CD4-positive, alpha-beta T cell treated with Interleukin-21 for 1 hour (primary cell): Measurements from ENCODE around the gene TRRAP.

Source experiments
- DNase-seq: peaks from one replicate; pipeline ENCODE4 v3.0.0-alpha.2; 2020

Gene TRRAP

DNA sequence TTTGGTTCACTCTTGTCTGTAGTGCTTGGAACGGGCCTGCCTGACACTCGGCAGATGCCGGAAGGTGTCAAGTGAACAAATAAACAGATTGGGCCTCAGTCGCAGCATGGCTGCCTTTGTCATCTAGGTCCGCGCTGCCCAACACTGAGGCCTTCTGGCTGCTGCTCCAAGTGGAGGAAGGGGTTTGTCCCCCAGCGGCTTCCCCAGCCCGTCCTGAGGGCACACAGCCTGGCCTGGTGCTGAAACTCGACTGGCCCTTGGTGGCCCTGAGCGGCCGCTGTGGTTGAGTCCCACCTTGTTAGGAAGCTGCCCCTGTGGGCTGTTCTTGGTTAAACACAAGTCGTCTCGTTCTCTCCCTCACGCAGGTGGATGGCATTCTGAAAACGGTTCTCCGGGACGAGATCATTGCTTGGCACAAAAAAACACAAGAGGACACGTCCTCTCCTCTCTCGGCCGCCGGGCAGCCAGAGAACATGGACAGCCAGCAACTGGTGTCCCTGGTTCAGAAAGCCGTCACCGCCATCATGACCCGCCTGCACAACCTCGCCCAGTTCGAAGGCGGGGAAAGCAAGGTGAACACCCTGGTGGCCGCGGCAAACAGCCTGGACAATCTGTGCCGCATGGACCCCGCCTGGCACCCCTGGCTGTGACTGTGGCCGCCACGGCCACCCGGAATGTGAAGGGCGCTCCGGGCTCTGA, 133.5 kb downstream of the TRRAP start:
- no peak for DNase-seq

DNA sequence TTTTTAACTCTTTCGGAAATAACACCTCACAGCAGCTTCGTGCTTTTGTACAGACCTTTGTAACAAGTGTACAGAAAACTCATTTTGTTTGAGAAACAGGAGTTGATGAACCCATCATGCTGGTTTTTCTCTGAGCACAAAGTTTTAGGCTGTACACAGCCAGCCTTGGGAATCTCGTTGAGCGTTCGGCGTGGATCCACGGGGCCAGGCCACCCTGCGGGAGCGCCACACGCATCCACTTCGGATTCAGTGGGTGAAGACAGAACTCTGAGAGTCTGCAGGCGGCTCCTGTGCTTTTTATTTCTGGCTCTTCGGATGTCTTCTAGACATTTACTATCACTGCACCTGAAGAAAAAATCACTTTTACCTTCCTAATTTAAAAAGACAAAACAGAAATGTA, 134.4 kb downstream of the TRRAP start:
- DNase-seq = no peak

- no peak for DNase-seq
These were observed 135.2 kb downstream of the TRRAP start for GRCh38 chr7:99013266-99014112.

DNA sequence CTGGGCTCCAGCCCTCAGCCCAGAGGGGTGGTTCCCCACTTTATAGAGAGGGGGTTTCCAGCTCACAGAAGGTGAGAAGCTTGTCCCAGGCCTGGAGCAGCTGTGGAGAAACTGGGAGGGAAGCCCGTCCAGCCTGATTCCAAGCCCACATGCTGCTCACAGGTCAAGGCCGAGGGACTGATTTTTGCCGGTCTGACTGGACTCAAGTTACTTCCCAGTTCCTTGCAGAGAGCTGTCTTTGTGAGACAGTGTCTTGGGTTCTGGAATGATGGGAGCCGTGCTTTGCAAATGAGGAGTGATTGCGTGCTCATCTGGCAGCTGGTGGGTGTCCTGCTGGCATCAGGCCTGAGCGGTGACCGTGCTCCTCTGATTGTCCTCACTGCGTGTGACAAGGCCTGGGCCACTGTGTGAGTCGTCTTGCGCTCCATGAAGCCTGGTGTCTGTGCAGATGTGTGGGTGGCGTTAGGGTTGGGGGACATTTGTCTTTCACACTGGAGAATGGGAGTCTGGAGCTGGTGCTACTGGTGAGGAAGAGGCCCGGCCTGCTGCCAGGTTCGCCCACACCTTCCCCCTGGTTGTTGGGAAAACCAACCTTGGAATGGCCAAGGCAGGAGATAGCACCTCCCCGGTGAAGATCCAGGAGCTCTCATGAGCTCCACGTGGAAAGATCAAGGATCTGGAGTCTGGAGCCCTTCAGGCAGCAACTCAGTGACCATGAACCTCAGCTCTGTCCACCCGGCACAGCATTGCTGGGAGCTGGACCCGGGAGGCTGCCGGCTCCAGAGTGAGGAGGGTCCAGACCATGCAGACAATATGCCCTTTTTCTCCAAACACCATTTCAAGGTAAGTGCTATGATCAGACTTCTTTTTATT, 136.0 kb downstream of the TRRAP start:
- DNase-seq = no peak

DNA sequence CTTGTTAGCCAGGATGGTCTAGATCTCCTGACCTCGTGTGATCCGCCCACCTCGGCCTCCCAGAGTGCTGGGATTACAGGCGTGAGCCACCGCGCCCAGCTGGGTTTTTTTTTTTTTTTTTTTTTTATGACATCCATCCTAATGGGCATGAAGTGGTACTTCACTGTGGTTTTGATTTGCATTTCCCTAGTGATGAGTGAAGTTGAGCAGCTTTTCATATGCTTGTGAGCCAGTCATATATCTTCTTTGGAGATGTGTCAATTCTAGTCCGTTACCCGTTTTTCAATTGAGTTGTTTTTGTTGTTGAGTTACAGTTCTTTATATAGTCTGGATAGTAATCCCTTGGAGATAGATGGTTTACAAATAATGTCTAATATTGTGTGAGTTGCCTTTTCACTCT, 137.9 kb downstream of the TRRAP start:
- DNase-seq = no peak

- no peak for DNase-seq
These were observed 141.4 kb downstream of the TRRAP start for GRCh38 chr7:99019523-99020412.

- DNase-seq = no peak
These were observed 142.0 kb downstream of the TRRAP start for GRCh38 chr7:99020413-99020715.

DNA sequence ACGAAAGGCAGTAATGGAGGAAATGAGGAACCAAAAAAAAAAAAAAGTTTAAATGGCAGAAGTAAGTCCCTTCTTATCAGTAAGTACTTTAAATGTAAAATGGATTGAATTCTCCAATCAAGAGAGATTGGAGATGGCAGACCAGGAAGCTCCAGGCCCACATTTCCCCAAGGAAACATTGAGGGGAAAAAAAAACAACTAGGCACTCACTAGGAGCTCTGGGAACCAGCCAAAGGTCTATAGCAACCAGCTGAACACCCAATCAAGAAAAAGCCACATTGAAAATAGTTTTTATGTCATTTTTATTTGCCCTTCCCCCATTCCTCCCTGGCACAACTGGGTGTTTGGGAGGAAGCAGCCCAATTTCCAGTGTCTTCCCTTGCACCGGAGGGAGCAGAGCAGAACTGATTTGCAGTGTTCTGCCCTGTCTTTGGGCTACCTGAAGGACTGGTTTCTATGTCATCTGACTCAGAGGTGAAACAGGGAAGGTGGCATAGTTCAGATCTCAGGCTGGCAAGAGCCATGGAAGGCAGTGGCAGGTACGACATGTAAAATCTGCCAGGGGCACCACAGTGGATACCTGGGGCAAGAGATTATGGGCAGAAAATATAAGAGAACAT, 143.7 kb downstream of the TRRAP start:
- no peak for DNase-seq

- DNase-seq = no peak
These were observed 145.7 kb downstream of the TRRAP start for GRCh38 chr7:99024066-99024465.

DNA sequence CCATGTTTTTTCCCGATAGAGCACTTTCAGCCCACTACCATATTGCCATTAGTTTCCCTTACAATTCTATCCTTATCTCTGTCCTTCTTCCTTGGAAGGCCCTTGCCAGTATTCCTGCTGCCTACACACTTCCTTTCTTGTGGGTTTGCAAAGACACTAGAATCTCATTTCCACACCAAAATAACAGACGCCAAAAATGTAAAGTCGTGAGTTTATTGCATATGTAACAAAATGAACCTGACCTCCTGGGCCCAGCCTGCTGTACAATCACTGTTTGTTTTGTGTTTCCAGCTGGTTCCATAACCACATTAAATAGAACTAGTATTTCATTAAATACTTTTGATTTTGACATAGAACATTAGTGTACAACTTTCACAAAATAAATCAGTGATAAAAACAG, 148.9 kb downstream of the TRRAP start:
- DNase-seq = no peak

- no peak for DNase-seq
These were observed 149.5 kb downstream of the TRRAP start for GRCh38 chr7:99027841-99028240.

DNA sequence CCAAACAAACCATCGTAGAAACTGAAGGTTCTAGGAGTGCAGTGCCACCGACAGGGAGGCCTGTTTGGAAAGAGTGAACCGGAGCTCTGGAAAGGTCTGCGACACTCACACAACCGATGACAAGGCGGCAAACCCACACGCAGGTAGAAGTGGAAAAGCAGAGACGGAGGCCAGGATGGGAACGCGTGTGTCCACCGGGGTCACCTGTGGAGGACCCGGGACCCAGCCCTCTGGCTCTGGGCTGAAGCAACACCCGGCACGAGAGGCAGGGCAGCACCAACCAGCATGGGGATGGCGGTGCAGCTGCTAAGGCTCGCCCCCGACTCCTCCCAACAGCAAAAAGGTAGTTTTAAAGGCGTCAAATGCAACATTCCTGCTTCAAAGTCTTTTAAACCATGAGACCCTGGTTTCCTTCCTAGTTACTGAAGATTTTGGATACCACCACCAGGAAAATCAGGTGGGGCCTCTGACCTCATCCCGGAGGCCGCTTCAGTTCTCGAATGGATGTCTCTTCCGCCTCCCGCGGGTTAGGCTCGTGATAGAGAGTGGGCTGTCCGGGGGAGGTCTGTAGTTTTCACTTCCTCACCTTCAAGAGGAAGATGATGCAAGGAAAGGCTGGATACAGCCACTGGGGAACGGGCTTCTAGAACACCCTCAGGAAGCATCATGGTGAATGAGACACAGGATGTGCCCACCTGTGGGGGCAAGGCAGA, 150.1 kb downstream of the TRRAP start:
- no peak for DNase-seq

DNA sequence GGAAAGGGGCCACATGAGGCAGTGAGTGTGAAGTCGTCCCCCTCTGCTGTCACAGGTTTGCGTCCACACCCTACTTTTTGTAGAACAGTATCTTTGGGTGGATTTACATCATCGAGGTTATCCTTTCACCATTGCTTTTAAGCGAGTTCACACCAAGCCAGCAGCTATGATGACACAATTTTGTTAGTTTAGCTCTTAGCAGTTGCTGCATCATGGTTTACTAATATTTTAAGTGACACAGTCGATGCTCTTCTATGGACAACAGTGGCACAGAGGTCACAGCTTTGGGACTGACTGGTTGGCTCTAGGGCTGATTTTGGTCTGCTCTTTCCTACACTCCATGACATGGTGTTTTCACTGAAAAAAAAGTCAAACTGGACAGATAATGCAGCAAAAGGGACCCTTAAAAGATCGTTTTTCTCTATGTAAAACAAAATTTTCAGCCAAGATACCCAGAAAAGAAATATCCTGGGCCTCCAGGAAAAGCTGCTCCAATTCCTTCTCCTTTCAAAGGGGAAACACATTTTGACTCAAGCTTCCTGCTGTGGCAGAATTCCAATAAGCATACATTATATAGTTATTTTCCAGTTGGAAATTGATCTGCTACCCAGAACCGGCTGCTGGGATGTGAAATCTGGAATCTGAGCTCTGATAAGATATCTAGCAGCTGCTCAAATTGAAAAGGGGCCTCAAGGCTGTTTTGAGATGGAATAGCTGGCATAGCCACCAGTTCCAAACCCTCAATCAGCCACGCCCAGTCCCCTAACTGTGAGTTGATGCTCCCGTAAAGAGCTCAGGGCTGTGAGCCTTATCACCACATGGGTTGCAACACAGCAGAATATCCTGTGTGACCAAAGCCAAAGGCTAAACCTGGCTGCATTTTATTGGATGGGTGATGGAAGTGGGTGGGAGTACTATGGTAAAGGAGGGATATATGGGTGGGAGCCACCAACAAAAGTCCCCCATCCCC, 151.4 kb downstream of the TRRAP start:
- DNase-seq = no peak

DNA sequence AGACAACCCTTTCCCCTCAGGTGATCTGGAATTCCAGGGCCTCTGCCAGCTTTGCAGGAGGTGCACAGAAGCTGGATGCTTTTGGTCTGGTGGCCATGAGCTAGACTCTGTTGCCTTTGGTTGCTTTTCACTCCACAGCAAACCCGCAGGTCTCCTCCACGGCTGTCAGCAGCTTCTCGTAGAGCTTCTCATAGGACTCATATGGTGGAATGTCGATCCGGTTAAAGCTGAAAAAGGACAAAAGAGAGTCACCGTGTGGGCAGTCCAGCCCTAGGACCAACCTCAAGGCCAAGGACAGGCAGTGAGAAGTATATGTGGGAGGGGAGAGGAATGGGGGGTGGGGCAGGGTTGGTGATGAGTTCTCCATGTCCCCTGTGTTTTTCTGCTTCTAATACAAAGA, 152.1 kb downstream of the TRRAP start:
- DNase-seq = no peak

- no peak for DNase-seq
These were observed 152.6 kb downstream of the TRRAP start for GRCh38 chr7:99030951-99031350.

GRCh38 chr7:99031496-99031895, 153.2 kb downstream of the TRRAP start:
- DNase-seq = no peak

- no peak for DNase-seq
These were observed 154.6 kb downstream of the TRRAP start for GRCh38 chr7:99032928-99033327.

- DNase-seq = no peak
These were observed 155.4 kb downstream of the TRRAP start for GRCh38 chr7:99033765-99034164.

DNA sequence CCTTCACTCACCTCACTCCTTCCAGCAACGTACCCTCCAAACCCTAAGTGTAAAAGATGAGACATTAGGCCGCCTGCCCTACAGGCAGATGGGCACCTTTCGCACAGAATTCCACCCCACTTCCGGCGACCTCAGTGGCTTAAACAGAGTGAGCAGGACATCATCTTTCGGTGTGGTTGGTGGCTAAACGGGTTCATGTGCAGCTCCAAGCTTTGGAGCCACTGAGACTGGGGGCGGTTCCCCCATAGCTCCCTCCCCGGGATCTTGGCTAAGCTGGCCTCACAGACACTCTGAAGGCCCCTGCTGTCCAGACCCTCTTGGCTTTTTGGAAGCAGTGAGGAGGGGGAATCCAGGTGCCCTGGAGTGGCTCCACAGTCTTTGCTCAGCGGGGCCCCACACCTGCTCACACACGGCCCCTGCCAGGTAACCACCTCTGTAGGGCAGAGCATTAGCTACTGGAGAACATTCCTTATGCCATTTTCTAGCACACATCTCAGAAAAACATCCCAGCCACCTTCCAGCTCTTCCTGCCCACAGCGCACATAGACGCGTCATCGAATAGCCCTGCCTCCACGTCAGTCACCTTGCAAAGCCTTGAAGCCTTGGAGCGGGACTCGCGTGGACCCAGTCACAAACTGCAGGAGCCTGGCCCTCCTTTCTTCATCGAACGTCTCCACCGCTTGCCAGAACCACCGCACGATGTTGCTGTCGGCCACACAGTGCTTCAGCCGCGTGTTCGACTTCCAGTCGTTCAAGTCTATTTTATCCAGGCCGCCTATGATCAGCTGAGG, 156.8 kb downstream of the TRRAP start:
- DNase-seq = no peak
